ENCODE data around the gene NR1H3. TPM values are rescaled to one million over a fixed set of nuclear protein-coding genes. Genes with fewer than 3 reads are reported as not detected.

Gene NR1H3
- total and polyA plus RNA-seq, 2 of the 4 experiments (the other 2 are of a cell fraction) = 9.1 to 13.6 TPM

- 100% methylated on average over 1 of the region's 3 CpGs; no CpG with 5 or more reads in 1 of the 2 experiments for WGBS, 2 experiments (ENCODE audit: extremely low coverage in 2 of 2, insufficient read length in 1 of 2)
- peak overlapping the region; percentile 25; the same call in 1 of the 3 replicates for H2BK15ac ChIP-seq (ENCODE audit: low read depth, low read length)
- H3K14ac ChIP-seq (replicated peaks; ENCODE audit: low read depth, low read length) = peak overlapping the region; percentile 97
- peak overlapping the region; percentile 92 for H2BK120ac ChIP-seq (ENCODE audit: low read depth, low read length)
- H3K9me1 ChIP-seq (ENCODE audit: insufficient read depth, low read length) = peaks cover 18% of the 10 kb centered on the region
- H3K9ac ChIP-seq (ENCODE audit: low read depth, low read length) = peak overlapping the region; percentile 87
- peak overlapping the region; percentile 98 for H2AFZ ChIP-seq (replicated peaks; ENCODE audit: low read length, poor library complexity)
- ATAC-seq (ENCODE audit: low read depth) (no peak), DNase-seq (no peak)
- peaks cover 34 to 52% of the 10 kb centered on the region in 2 experiments for H3K79me1 ChIP-seq (ENCODE audit: low read depth in 1 of 2, low read length in 2 of 2)
- in situ Hi-C loops (cut with MboI; ENCODE audit: low sequenced_read_pairs) = no loop called here
- TF ChIP-seq CEBPB (IDR thresholded peaks at IDR 0.05; ENCODE audit: low read depth, low read length) (no peak), RAD21 (IDR thresholded peaks at IDR 0.05; ENCODE audit: low read length) (no peak), NFE2L2 (IDR thresholded peaks at IDR 0.05; ENCODE audit: low read depth, low read length) (no peak), FOS (IDR thresholded peaks at IDR 0.05; ENCODE audit: low read depth, low read length) (no peak), MAFK (IDR thresholded peaks at IDR 0.05; ENCODE audit: low read depth, low read length) (no peak), SMC3 (IDR thresholded peaks at IDR 0.05; ENCODE audit: low read depth, low read length) (no peak), CHD1 (IDR thresholded peaks at IDR 0.05; ENCODE audit: low read depth, low read length) (no peak), RCOR1 (IDR thresholded peaks at IDR 0.05; ENCODE audit: insufficient replicate concordance, low read length) (no peak), ELK1 (IDR thresholded peaks at IDR 0.05; ENCODE audit: borderline replicate concordance, low read depth, low read length) (no peak), RFX5 (IDR thresholded peaks at IDR 0.05; ENCODE audit: low read depth, low read length) (no peak), MXI1 (IDR thresholded peaks at IDR 0.05; ENCODE audit: borderline replicate concordance, low read depth, low read length) (no peak), BHLHE40 (IDR thresholded peaks at IDR 0.05; ENCODE audit: low read depth, low read length) (no peak), POLR2A (IDR thresholded peaks at IDR 0.05; ENCODE audit: low read depth, low read length) (no peak), MAZ (IDR thresholded peaks at IDR 0.05; ENCODE audit: borderline replicate concordance, low read depth, low read length) (no peak)
- TF ChIP-seq, protein P1, sequence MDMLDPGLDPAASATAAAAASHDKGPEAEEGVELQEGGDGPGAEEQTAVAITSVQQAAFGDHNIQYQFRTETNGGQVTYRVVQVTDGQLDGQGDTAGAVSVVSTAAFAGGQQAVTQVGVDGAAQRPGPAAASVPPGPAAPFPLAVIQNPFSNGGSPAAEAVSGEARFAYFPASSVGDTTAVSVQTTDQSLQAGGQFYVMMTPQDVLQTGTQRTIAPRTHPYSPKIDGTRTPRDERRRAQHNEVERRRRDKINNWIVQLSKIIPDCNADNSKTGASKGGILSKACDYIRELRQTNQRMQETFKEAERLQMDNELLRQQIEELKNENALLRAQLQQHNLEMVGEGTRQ (IDR thresholded peaks at IDR 0.05; ENCODE audit: low read depth, low read length) = no peak
- TF ChIP-seq, protein P2, sequence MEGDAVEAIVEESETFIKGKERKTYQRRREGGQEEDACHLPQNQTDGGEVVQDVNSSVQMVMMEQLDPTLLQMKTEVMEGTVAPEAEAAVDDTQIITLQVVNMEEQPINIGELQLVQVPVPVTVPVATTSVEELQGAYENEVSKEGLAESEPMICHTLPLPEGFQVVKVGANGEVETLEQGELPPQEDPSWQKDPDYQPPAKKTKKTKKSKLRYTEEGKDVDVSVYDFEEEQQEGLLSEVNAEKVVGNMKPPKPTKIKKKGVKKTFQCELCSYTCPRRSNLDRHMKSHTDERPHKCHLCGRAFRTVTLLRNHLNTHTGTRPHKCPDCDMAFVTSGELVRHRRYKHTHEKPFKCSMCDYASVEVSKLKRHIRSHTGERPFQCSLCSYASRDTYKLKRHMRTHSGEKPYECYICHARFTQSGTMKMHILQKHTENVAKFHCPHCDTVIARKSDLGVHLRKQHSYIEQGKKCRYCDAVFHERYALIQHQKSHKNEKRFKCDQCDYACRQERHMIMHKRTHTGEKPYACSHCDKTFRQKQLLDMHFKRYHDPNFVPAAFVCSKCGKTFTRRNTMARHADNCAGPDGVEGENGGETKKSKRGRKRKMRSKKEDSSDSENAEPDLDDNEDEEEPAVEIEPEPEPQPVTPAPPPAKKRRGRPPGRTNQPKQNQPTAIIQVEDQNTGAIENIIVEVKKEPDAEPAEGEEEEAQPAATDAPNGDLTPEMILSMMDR (conservative IDR thresholded peaks at IDR 0.05; ENCODE audit: low read depth, low read length) = no peak
- H2BK5ac ChIP-seq (ENCODE audit: low read depth, low read length, poor library complexity, severe bottlenecking) = peak overlapping the region; percentile 90
- peak overlapping the region; percentile 96 for H3K4ac ChIP-seq (ENCODE audit: low read depth, low read length)
- H3K56ac ChIP-seq (ENCODE audit: extremely low read depth, insufficient read depth, low read length) = no peak overlapping the region
- peak overlapping the region; percentile 92 for H3K23ac ChIP-seq (ENCODE audit: low read depth, low read length)
- peaks cover 15% of the 10 kb centered on the region for H3K36me3 ChIP-seq (ENCODE audit: control insufficient read depth, insufficient read depth, low read length)
- no peaks in the 10 kb centered on the region for H3K9me3 ChIP-seq (ENCODE audit: control insufficient read depth, insufficient read depth, low read length)
- peak overlapping the region; percentile 90 for H4K5ac ChIP-seq (ENCODE audit: low read depth, low read length)
- H2BK20ac ChIP-seq (ENCODE audit: low read depth, low read length) = no peak overlapping the region
- H3K27me3 ChIP-seq (ENCODE audit: control insufficient read depth, insufficient read depth, low read length) = no peaks in the 10 kb centered on the region
- ChIA-PET POLR2A (ENCODE audit: unreplicated experiment) (interaction anchor here (1.0 kb wide), 1 partner anchor 29 kb away, joined by 4 read pairs; no protein-coding TSS in a partner anchor), CTCF (interaction anchor here (1.6 to 1.7 kb wide), 2 partner anchors 8 to 10 kb away, joined by 6 to 7 read pairs; partner anchors contain the start of gene NR1H3)
- peaks cover 16% of the 10 kb centered on the region for H3K4me1 ChIP-seq (ENCODE audit: control insufficient read depth, insufficient read depth, low read length)
- H4K20me1 ChIP-seq (ENCODE audit: insufficient read depth, low read length) = no peaks in the 10 kb centered on the region
- peak overlapping the region; percentile 90 for H2AK5ac ChIP-seq (ENCODE audit: low read depth, low read length)
- peak overlapping the region; percentile 98 for H4K91ac ChIP-seq (ENCODE audit: insufficient read depth, low read depth, low read length)
- no TSS peak for BruUV-seq (replicated peaks)
- intact Hi-C loops (cut with micrococcal nuclease) = loop anchor here (2.0 kb wide), 1 partner anchor 35 kb away; the partner anchor contains the start of gene DDB2
- H3K27ac ChIP-seq (ENCODE audit: insufficient read depth, low read length) = peak overlapping the region; percentile 86
- peak overlapping the region; percentile 83 for H3K18ac ChIP-seq (ENCODE audit: low read depth, low read length)
- H4K8ac ChIP-seq (ENCODE audit: low read depth in 2 of 2, low read length in 2 of 2) = peak overlapping the region; percentile 83 to 99
- dilution Hi-C loops (cut with HindIII; ENCODE audit: low sequenced_read_pairs, unreplicated experiment) = no loop called here
- peak overlapping the region; percentile 93 for H2AK9ac ChIP-seq (replicated peaks; ENCODE audit: low read depth, low read length, poor library complexity)
- H3K4me2 ChIP-seq (ENCODE audit: low read depth, low read length) = peak overlapping the region; percentile 94
- H3K4me3 ChIP-seq (ENCODE audit: insufficient read depth, low read depth, low read length) = peak overlapping the region; percentile 66
Measured at GRCh38 chr11:47249378-47249715, 8.4 kb upstream of the NR1H3 start.
